Inflammatory macrophage treated with lipopolysaccharide for 1 hour (primary cell): ENCODE measurements around the gene SYT1.
"Not testable (repeated sequence)": the region's sequence is repeated elsewhere in the genome, so short reads cannot be mapped to it uniquely, and the experiment has no call there.

Experiments used
- DNase-seq, 2 donors: peaks; one replicate each; pipeline ENCODE4 v3.0.0-alpha.2; 2020 to 2022

SYT1 gene

GRCh38 chr12:78864403-78864869 is at the start of gene SYT1:
Gene SYT1, plus strand, starts transcription at chr12:78864774.
- DNase-seq, result no peak

- DNase-seq, result no peak
Observed at GRCh38 chr12:78818487-78818886, 46.1 kb upstream of the SYT1 start.

- no peak for DNase-seq
Observed at GRCh38 chr12:78820946-78821345, 43.6 kb upstream of the SYT1 start.

GRCh38 chr12:78824918-78825317 is 39.7 kb upstream of the SYT1 start:
- DNase-seq, result no peak

GRCh38 chr12:78829690-78830089 is 34.9 kb upstream of the SYT1 start:
- DNase-seq, result no peak

- no peak for DNase-seq
Observed at GRCh38 chr12:78835493-78835892, 29.1 kb upstream of the SYT1 start.

- DNase-seq, result not testable (repeated sequence)
Observed at GRCh38 chr12:78840518-78841019, 24.0 kb upstream of the SYT1 start.

GRCh38 chr12:78853231-78853630 is 11.3 kb upstream of the SYT1 start:
- no peak for DNase-seq

GRCh38 chr12:78863482-78864402 is 832 bp upstream of the SYT1 start:
- DNase-seq, result no peak

GRCh38 chr12:78864870-78865463 is 393 bp downstream of the SYT1 start:
- no peak for DNase-seq

- no peak for DNase-seq
Observed at GRCh38 chr12:78865516-78865915, 942 bp downstream of the SYT1 start.

GRCh38 chr12:78866518-78866917 is 1.9 kb downstream of the SYT1 start:
- DNase-seq, result no peak

- no peak for DNase-seq
Observed at GRCh38 chr12:78870539-78870938, 6.0 kb downstream of the SYT1 start.

- DNase-seq, result no peak
Observed at GRCh38 chr12:78871566-78871965, 7.0 kb downstream of the SYT1 start.

GRCh38 chr12:78878459-78878858 is 13.9 kb downstream of the SYT1 start:
- no peak for DNase-seq

- no peak for DNase-seq
Observed at GRCh38 chr12:78878866-78879265, 14.3 kb downstream of the SYT1 start.

GRCh38 chr12:78880078-78880477 is 15.5 kb downstream of the SYT1 start:
- DNase-seq, result no peak

- DNase-seq, result no peak
Observed at GRCh38 chr12:78881685-78882084, 17.1 kb downstream of the SYT1 start.

- no peak for DNase-seq
Observed at GRCh38 chr12:78885466-78885865, 20.9 kb downstream of the SYT1 start.

GRCh38 chr12:78886719-78887407 is 22.3 kb downstream of the SYT1 start:
- no peak for DNase-seq

- no peak for DNase-seq
Observed at GRCh38 chr12:78887444-78887843, 22.9 kb downstream of the SYT1 start.

GRCh38 chr12:78888568-78888967 is 24.0 kb downstream of the SYT1 start:
- DNase-seq, result no peak

- no peak for DNase-seq
Observed at GRCh38 chr12:78891646-78892353, 27.2 kb downstream of the SYT1 start.
